CD14-positive monocyte (primary cell): Measurements from ENCODE around the gene CHST15. TPM values are rescaled to one million over a fixed set of nuclear protein-coding genes. Genes with fewer than 3 reads are reported as not detected.

Experiments used
- DNase-seq, 3 donors: peaks; one replicate each; pipeline ENCODE4 v3.0.0-alpha.2; 2011 to 2022
- H2AFZ ChIP-seq: 2 replicates; pipeline ENCODE4 v1.6.0; 2012; ENCODE audit warnings: mild to moderate bottlenecking, low read depth, low read length, inconsistent platforms; ENCODE audit not compliant: insufficient read depth, poor library complexity, severe bottlenecking
- H3K27ac ChIP-seq, 2 donors: 1 replicate in 1 of 2; 2 replicates in 1 of 2; pipeline ENCODE4 v1.5.1; 2012 to 2013; ENCODE audit warnings: low read length in 2 of 2, control low read depth in 1 of 2, inconsistent platforms in 1 of 2, low read depth in 1 of 2, mild to moderate bottlenecking in 1 of 2
- H3K27me3 ChIP-seq, 2 donors: one replicate each; pipeline versions ENCODE4 v1.6.0 to v1.6.1; 2011 to 2013; ENCODE audit warnings: low read length in 2 of 2; ENCODE audit not compliant: control insufficient read depth in 2 of 2, insufficient read depth in 2 of 2
- H3K36me3 ChIP-seq, 2 donors: replicated peaks in 1 of 2; 1 replicate in 1 of 2; 2 replicates in 1 of 2; pipeline versions ENCODE4 v1.5.1 to v1.6.1; 2012 to 2013; ENCODE audit warnings: low read length in 2 of 2, control low read depth in 1 of 2, inconsistent platforms in 1 of 2, mild to moderate bottlenecking in 1 of 2; ENCODE audit not compliant: insufficient read depth in 2 of 2, control insufficient read depth in 1 of 2
- H3K4me1 ChIP-seq, 2 donors: 1 replicate in 1 of 2; 2 replicates in 1 of 2; pipeline versions ENCODE4 v1.5.1 to v1.6.1; 2012 to 2013; ENCODE audit warnings: low read length in 2 of 2, control low read depth in 1 of 2, inconsistent platforms in 1 of 2, mild to moderate bottlenecking in 1 of 2, moderate library complexity in 1 of 2; ENCODE audit not compliant: insufficient read depth in 2 of 2, control insufficient read depth in 1 of 2
- H3K4me2 ChIP-seq: replicated peaks from 2 replicates; pipeline ENCODE3; 2012; ENCODE audit warnings: low read length, moderate library complexity, mild to moderate bottlenecking; ENCODE audit not compliant: poor library complexity, severe bottlenecking; ENCODE audit errors: extremely low read depth
- H3K4me3 ChIP-seq, 3 experiments: fragments of 200-600 bp in 1 of 3; sonication (generic) in 1 of 3; replicated peaks in 1 of 3; 1 replicate in 2 of 3; 2 replicates in 1 of 3; pipeline ENCODE4 v1.5.1; 2011 to 2013; ENCODE audit warnings: low read length in 3 of 3, mild to moderate bottlenecking in 3 of 3, control low read depth in 2 of 3, low read depth in 2 of 3, inconsistent platforms in 1 of 3, moderate library complexity in 1 of 3
- H3K79me2 ChIP-seq: 2 replicates; pipeline ENCODE4 v1.6.0; 2012; ENCODE audit warnings: mild to moderate bottlenecking, control low read depth, inconsistent platforms, low read length, moderate library complexity; ENCODE audit not compliant: insufficient read depth
- H3K9ac ChIP-seq: 2 replicates; pipeline ENCODE4 v1.6.0; 2017; ENCODE audit warnings: low read length, mild to moderate bottlenecking; ENCODE audit not compliant: insufficient read depth, poor library complexity, severe bottlenecking
- H3K9me3 ChIP-seq, 2 donors: replicated peaks in 1 of 2; 1 replicate in 1 of 2; 2 replicates in 1 of 2; pipeline versions ENCODE4 v1.5.1 to v1.6.1; 2012 to 2013; ENCODE audit warnings: low read length in 2 of 2, control low read depth in 1 of 2; ENCODE audit not compliant: control insufficient read depth in 1 of 2, insufficient read depth in 1 of 2
- H4K20me1 ChIP-seq: 2 replicates; pipeline ENCODE4 v1.6.0; 2012; ENCODE audit warnings: mild to moderate bottlenecking, low read length, control low read depth, moderate library complexity; ENCODE audit not compliant: insufficient read depth
- H3K27ac Mint-ChIP-seq, 7 donors: one replicate each; pipeline ENCODE4 v1.8.0; 2020; ENCODE audit warnings: mild to moderate bottlenecking in 7 of 7, mixed read lengths in 7 of 7, moderate library complexity in 6 of 7, inconsistent platforms in 2 of 7
- H3K27me3 Mint-ChIP-seq, 3 donors: one replicate each; pipeline ENCODE4 v1.8.0; 2021 to 2022; ENCODE audit warnings: low read depth in 3 of 3, mild to moderate bottlenecking in 3 of 3, mixed read lengths in 3 of 3, moderate library complexity in 3 of 3, inconsistent platforms in 1 of 3
- H3K36me3 Mint-ChIP-seq, 2 donors: one replicate each; pipeline ENCODE4 v1.8.0; 2020; ENCODE audit warnings: mixed read lengths in 2 of 2, inconsistent platforms in 1 of 2, mild to moderate bottlenecking in 1 of 2
- H3K4me1 Mint-ChIP-seq: one replicate; pipeline ENCODE4 v1.8.0; 2020; ENCODE audit warnings: mild to moderate bottlenecking, mixed read lengths
- H3K4me3 Mint-ChIP-seq, 2 donors: one replicate each; pipeline ENCODE4 v1.8.0; 2020; ENCODE audit warnings: mild to moderate bottlenecking in 2 of 2, mixed read lengths in 2 of 2, moderate library complexity in 1 of 2
- H3K9me3 Mint-ChIP-seq, 7 donors: one replicate each; pipeline ENCODE4 v1.8.0; 2020 to 2022; ENCODE audit warnings: mixed read lengths in 7 of 7, mild to moderate bottlenecking in 6 of 7, moderate library complexity in 6 of 7, inconsistent platforms in 2 of 7
- WGBS: methylation state at CpG from one replicate; pipeline ENCODE4 v1.1.5; 2013; ENCODE audit warnings: missing lambda C conversion rate; ENCODE audit not compliant: insufficient coverage; 5-methylcytosine and 5-hydroxymethylcytosine counted together
- intact Hi-C, 2 donors: fragments of 100-400 bp; cut with micrococcal nuclease; formaldehyde crosslinking; loops; one replicate each; pipeline versions ENCODE4 v1.15.0 to v1.15.1; 2023
- polyA plus RNA-seq, 3 donors: library from polyadenylated mRNA; depleted of rRNA in 1 of 3; unstranded in 2 of 3; stranded (reverse) in 1 of 3; fragments of 300-500 nt in 2 of 3; fragments of >200 nt in 1 of 3; fragmentation: Illumina TruSeq in 2 of 3; gene quantifications; 1 replicate in 2 of 3; 2 replicates in 1 of 3; pipeline ENCODE4 v1.2.3, GENCODE V29; 2012 to 2021
- TF ChIP-seq, protein P1 (sequence below): fragments of 200-600 bp; IDR thresholded peaks from one replicate; pipeline ENCODE4 v1.8.0; 2022; ENCODE audit warnings: antibody characterized with exemption, mild to moderate bottlenecking

The CHST15 gene
- polyA plus RNA-seq, 3 donors, result 54.4 to 106 (median 87.5) TPM

- no peak for DNase-seq
- Mint-ChIP-seq H3K36me3 (no peaks in the 10 kb centered on the region), H3K27ac (no peak overlapping the region), H3K4me1 (peaks cover 15% of the 10 kb centered on the region), H3K4me3 (no peak overlapping the region), H3K27me3 (peaks cover 3 to 19% (median 7%) of the 10 kb centered on the region in 3 donors), H3K9me3 (peaks cover 0 to 1% (median 0%) of the 10 kb centered on the region in 7 donors)
- 100% methylated on average over 1 of the region's 5 CpGs for WGBS
- Histone ChIP-seq H3K9ac (no peak overlapping the region), H3K4me1 (peaks cover 17 to 28% of the 10 kb centered on the region in 2 donors), H3K4me2 (no peak overlapping the region), H3K27me3 (no peaks in the 10 kb centered on the region), H3K9me3 (no peaks in the 10 kb centered on the region), H3K4me3 (no peak overlapping the region), H4K20me1 (no peaks in the 10 kb centered on the region), H3K27ac (no peak overlapping the region), H3K79me2 (no peaks in the 10 kb centered on the region), H3K36me3 (no peaks in the 10 kb centered on the region), H2AFZ (no peak overlapping the region)
- TF ChIP-seq, protein P1, sequence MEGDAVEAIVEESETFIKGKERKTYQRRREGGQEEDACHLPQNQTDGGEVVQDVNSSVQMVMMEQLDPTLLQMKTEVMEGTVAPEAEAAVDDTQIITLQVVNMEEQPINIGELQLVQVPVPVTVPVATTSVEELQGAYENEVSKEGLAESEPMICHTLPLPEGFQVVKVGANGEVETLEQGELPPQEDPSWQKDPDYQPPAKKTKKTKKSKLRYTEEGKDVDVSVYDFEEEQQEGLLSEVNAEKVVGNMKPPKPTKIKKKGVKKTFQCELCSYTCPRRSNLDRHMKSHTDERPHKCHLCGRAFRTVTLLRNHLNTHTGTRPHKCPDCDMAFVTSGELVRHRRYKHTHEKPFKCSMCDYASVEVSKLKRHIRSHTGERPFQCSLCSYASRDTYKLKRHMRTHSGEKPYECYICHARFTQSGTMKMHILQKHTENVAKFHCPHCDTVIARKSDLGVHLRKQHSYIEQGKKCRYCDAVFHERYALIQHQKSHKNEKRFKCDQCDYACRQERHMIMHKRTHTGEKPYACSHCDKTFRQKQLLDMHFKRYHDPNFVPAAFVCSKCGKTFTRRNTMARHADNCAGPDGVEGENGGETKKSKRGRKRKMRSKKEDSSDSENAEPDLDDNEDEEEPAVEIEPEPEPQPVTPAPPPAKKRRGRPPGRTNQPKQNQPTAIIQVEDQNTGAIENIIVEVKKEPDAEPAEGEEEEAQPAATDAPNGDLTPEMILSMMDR, result no peak
- intact Hi-C loops, result loop anchor here in 1 of 2 donors (5.0 kb wide), 1 partner anchor 35 kb away; no protein-coding TSS in a partner anchor
These were observed 24.1 kb upstream of the CHST15 start for GRCh38 chr10:124117511-124117785.

DNA sequence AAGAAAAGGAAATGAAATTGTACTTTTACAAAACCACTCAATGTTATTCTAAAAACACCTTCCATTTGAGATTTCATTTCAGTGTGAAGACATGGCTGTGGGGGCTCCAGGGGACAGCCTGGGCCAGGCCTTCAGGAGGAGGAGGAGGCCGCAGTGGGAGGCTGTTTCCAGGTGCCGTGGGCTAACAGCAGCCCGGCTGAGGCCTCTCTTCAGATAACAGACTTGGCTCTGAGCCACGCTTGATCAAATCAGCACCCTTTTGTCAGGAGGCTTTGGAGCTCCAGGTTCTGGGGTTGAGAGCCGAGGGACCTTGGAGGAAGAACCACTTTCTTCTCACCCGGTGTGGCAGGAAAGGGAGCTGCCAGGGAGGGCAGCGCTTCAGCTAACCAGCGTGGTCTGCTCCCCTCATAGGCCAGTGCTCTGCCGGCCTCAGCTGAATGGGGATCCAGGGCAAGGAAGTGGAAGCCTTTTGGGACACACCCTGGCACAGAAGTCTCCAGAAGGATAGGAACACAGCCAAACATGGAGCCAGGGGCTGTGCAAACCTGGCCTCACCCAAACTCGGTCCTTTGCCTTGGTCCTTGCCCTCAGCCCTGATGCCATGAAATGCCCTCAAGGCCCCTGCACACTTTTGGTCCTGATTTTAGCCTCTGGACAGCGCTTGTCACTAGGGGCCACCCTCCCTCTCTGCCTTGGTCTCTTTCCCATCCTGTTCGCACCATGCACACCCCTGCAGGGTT lies 23.5 kb upstream of the CHST15 start:
- Mint-ChIP-seq H3K4me3 (no peak overlapping the region), H3K9me3 (peaks cover 0 to 1% (median 0%) of the 10 kb centered on the region in 7 donors), H3K4me1 (peaks cover 15% of the 10 kb centered on the region), H3K27ac (no peak overlapping the region), H3K27me3 (peaks cover 3 to 22% (median 7%) of the 10 kb centered on the region in 3 donors), H3K36me3 (no peaks in the 10 kb centered on the region)
- H3K9ac ChIP-seq, result no peak overlapping the region
- no peak overlapping the region for H3K4me2 ChIP-seq
- H3K79me2 ChIP-seq, result no peaks in the 10 kb centered on the region
- no peak for DNase-seq
- no peaks in the 10 kb centered on the region for H4K20me1 ChIP-seq
- no peaks in the 10 kb centered on the region for H3K27me3 ChIP-seq
- H3K9me3 ChIP-seq, result no peaks in the 10 kb centered on the region
- no peaks in the 10 kb centered on the region for H3K36me3 ChIP-seq
- TF ChIP-seq, protein P1, result no peak
- no peak overlapping the region for H3K27ac ChIP-seq
- WGBS, result 51% methylated on average over 11 of the region's 12 CpGs
- no peak overlapping the region for H3K4me3 ChIP-seq
- H3K4me1 ChIP-seq, result peaks cover 17 to 28% of the 10 kb centered on the region in 2 donors
- intact Hi-C loops, result loop anchor here in 1 of 2 donors (5.0 kb wide), 1 partner anchor 35 kb away; no protein-coding TSS in a partner anchor
- no peak overlapping the region for H2AFZ ChIP-seq
